Body of pancreas (tissue), 4 donors: ENCODE data around the gene MYO7B. TPM values are rescaled to one million over a fixed set of nuclear protein-coding genes. Genes with fewer than 3 reads are reported as not detected.

Experiments used
- ATAC-seq: fragments of 150-250 bp; one replicate; pipeline ENCODE4 v1.9.1; 2016
- DNase-seq, 4 donors: peaks; one replicate each; pipeline ENCODE4 v3.0.0-alpha.2; 2019
- H3K27ac ChIP-seq, 4 donors: fragments of 200-600 bp; sonication (generic); 1 replicate in 3 of 4; 2 replicates in 1 of 4; pipeline versions ENCODE4 v1.5.1 to v1.6.1; 2016 to 2019; ENCODE audit warnings: mild to moderate bottlenecking in 1 of 4, mixed read lengths in 1 of 4, moderate library complexity in 1 of 4
- H3K27me3 ChIP-seq, 2 donors: fragments of 200-600 bp; sonication (generic); one replicate each; pipeline ENCODE4 v1.6.0; 2016; ENCODE audit warnings: mild to moderate bottlenecking in 1 of 2
- H3K36me3 ChIP-seq, 2 donors: fragments of 200-600 bp; sonication (generic); replicated peaks in 1 of 2; 2 replicates each; pipeline ENCODE4 v1.5.1; 2016; ENCODE audit warnings: low read depth in 2 of 2; ENCODE audit not compliant: insufficient read depth in 1 of 2
- H3K4me1 ChIP-seq: fragments of 200-600 bp; sonication (generic); one replicate; pipeline ENCODE4 v1.6.0; 2016
- H3K4me3 ChIP-seq, 2 donors: fragments of 200-600 bp; sonication (generic); 1 replicate in 1 of 2; 2 replicates in 1 of 2; pipeline ENCODE4 v1.5.1; 2016 to 2019
- H3K9me3 ChIP-seq, 3 donors: fragments of 200-600 bp; sonication (generic); 1 replicate in 2 of 3; 2 replicates in 1 of 3; pipeline ENCODE4 v1.5.1; 2016
- POLR2A ChIP-seq, 3 donors: fragments of 450-650 bp; IDR thresholded peaks; one replicate each; pipeline ENCODE4 v1.6.1; 2016; ENCODE audit warnings: antibody characterized with exemption in 3 of 3, mild to moderate bottlenecking in 2 of 3
- WGBS, 2 donors: methylation state at CpG; one replicate each; pipeline ENCODE4 v1.1.5; 2017; 5-methylcytosine and 5-hydroxymethylcytosine counted together
- intact Hi-C: fragments of 100-400 bp; cut with DNase I; formaldehyde crosslinking; loops from one replicate; pipeline ENCODE4 v1.15.1; 2023
- total RNA-seq, 2 donors: library from RNA; depleted of rRNA; stranded (reverse); fragments of >200 nt; gene quantifications; one replicate each; pipeline ENCODE4 v1.1.0, GENCODE V29; 2016
- TF ChIP-seq, protein P1 (sequence below), 7 experiments: fragments of 450-650 bp in 4 of 7; fragments of 200-600 bp in 3 of 7; sonication (generic) in 3 of 7; IDR thresholded peaks; one replicate each; pipeline ENCODE4 v1.5.1; 2016 to 2019; ENCODE audit warnings: antibody characterized with exemption in 7 of 7

MYO7B gene
- total RNA-seq, 2 donors from 2014 or later, result 0.33 to 1.8 TPM

DNA sequence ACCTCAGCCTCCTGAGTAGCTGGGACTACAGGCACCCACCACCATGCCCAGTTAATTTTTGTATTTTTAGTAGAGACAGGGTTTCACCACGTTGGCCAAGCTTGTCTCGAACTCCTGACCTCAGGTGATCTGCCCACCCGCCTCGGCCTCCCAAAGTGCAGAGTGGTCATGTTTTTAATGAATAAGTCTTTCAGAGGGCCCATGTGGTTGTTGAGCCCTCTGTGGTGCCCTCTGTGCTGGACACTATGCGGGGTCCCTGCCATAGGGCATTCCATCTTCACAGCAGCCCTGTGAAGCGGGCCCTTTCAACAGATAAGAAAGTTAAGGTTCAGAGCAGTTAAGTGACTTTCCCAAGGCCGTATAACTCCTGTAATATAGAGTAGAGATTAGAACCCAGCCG, 25.9 kb downstream of the MYO7B start:
- ATAC-seq (no peak), DNase-seq (no peak)
- intact Hi-C loops, result no loop called here
- Histone ChIP-seq H3K4me3 (no peak overlapping the region), H3K4me1 (no peaks in the 10 kb centered on the region), H3K9me3 (no peaks in the 10 kb centered on the region), H3K36me3 (no peaks in the 10 kb centered on the region), H3K27ac (no peak overlapping the region), H3K27me3 (no peaks in the 10 kb centered on the region)
- 77 to 84% methylated on average over 8 of the region's 8 CpGs for WGBS, 2 donors
- TF ChIP-seq, protein P1, sequence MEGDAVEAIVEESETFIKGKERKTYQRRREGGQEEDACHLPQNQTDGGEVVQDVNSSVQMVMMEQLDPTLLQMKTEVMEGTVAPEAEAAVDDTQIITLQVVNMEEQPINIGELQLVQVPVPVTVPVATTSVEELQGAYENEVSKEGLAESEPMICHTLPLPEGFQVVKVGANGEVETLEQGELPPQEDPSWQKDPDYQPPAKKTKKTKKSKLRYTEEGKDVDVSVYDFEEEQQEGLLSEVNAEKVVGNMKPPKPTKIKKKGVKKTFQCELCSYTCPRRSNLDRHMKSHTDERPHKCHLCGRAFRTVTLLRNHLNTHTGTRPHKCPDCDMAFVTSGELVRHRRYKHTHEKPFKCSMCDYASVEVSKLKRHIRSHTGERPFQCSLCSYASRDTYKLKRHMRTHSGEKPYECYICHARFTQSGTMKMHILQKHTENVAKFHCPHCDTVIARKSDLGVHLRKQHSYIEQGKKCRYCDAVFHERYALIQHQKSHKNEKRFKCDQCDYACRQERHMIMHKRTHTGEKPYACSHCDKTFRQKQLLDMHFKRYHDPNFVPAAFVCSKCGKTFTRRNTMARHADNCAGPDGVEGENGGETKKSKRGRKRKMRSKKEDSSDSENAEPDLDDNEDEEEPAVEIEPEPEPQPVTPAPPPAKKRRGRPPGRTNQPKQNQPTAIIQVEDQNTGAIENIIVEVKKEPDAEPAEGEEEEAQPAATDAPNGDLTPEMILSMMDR (IDR thresholded peaks at IDR 0.05), result no peak
- TF ChIP-seq POLR2A (IDR thresholded peaks at IDR 0.05), result no peak

DNA sequence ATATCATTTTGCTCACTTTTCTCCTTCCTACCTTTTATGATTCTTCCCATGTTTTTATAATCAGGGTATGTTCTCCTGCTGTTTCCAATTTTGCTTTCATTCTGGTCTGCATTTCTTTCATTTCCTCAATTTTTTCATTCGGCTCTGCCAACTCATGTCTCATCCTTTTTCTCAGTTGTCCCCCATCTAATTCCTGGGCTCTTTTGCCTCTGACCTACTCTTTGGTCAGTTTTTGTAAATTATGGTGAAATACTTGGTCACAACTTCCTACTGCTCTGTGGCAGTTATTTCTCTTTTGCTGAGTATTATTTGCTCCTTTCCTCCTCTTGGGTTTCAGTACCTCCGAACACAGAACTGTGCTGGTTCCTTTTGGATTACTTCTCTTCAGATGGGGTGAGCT, 27.5 kb downstream of the MYO7B start:
- intact Hi-C loops, result no loop called here
- H3K4me1 ChIP-seq, result no peaks in the 10 kb centered on the region
- H3K36me3 ChIP-seq, result no peaks in the 10 kb centered on the region
- DNase-seq (no peak), ATAC-seq (no peak)
- H3K4me3 ChIP-seq, result no peak overlapping the region
- H3K27ac ChIP-seq, result no peak overlapping the region
- TF ChIP-seq, protein P1 (IDR thresholded peaks at IDR 0.05), result no peak
- H3K9me3 ChIP-seq, result no peaks in the 10 kb centered on the region
- H3K27me3 ChIP-seq, result no peaks in the 10 kb centered on the region
- 62 to 74% methylated on average over 2 of the region's 2 CpGs for WGBS, 2 donors

DNA sequence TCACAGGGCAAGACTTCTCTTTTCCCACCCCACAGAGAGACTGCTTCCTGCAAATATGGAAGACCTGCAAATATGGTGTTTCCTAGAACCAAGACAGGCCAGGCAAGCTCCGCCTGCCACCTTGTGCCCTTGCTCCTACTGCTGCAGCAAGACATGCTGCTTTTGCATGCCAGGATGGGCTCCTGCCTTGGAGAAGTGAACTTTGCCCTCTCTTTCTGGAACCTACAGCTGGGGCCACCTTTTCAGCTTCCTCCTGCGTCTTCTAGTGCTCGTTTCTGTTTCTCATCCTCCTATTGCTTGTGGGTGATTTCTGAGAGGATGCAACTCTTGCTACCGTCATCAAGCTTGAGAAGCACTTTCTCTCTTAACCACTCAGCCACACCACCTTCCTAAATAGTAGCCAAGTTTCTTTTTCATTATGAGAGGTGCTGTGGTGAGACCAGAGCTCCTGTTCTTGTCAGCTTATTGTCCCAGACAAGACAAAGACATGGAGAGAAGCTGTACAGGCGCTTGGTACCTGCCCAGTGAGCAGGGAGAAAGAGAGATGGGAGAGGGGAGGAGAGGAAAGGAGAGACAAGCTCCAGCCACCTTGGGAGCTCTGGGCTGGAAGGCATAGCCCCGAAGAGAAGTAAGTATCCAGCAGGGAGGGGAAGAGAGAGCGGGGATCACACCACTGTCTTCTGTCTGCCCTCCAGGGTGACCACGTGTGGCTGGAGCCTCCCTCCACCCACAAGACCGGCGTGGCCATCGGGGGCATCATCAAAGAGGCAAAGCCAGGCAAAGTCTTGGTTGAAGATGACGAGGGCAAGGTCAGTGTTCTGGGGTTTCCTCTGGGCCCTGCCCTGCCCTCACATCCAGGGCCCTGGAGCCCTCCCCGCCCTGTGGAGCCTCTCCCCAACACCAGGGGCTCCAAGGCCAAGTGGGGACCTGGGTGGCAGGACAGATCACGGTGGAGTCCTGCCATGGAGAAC, 28.3 kb downstream of the MYO7B start:
- TF ChIP-seq, protein P1 (IDR thresholded peaks at IDR 0.05), result no peak
- no peak for TF ChIP-seq POLR2A (IDR thresholded peaks at IDR 0.05)
- Histone ChIP-seq H3K27ac (no peak overlapping the region), H3K4me1 (no peaks in the 10 kb centered on the region), H3K36me3 (no peaks in the 10 kb centered on the region), H3K9me3 (no peaks in the 10 kb centered on the region), H3K27me3 (no peaks in the 10 kb centered on the region), H3K4me3 (no peak overlapping the region)
- intact Hi-C loops, result no loop called here
- DNase-seq, result no peak
- no peak for ATAC-seq
- 72 to 73% methylated on average over 14 of the region's 14 CpGs for WGBS, 2 donors

DNA sequence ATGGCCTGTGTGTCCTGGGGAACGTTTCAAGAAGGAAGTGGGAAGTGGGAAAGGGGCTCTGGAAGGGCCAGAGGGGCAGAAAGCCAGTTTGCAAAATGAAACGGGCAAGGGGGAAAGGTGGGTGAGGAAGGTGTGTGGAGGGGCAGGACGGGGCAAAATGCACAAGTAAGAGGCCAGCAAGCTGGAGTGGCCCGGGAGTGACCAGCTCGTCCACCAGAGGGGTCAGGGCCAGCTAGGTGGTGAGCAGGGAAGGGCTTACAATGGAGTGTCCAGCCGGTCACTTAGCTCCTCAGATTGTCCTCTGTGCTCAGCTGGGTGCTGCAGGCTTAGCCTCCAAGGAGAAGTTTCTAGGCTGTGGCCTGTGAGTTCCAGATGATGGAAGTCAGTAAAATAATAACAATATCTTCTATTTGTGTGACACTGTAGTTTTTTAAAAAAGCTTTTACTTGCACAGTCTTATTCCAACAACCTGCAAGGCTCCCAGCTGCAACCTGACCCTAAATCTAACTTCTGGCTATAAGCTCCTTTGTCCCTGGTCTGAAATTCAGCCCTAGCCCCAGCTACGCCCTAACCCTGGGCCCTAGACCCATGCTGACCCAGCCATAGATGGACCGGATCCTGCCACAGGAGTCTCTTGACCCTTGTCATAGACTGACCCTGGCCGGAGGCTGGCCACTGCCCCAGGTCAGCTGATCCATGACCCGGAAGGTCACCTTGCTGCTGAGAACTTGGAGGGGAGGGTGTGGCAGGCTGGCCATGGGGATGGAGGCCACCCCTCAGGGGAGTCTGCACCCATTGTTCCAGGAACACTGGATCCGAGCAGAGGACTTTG, 29.2 kb downstream of the MYO7B start:
- 72 to 83% methylated on average over 7 to 11 of the region's 11 CpGs for WGBS, 2 donors
- TF ChIP-seq POLR2A (IDR thresholded peaks at IDR 0.05), result no peak
- TF ChIP-seq, protein P1 (IDR thresholded peaks at IDR 0.05), result no peak
- H3K4me1 ChIP-seq, result no peaks in the 10 kb centered on the region
- no peaks in the 10 kb centered on the region for H3K36me3 ChIP-seq
- H3K27me3 ChIP-seq, result no peaks in the 10 kb centered on the region
- H3K9me3 ChIP-seq, result no peaks in the 10 kb centered on the region
- no peak overlapping the region for H3K4me3 ChIP-seq
- intact Hi-C loops, result no loop called here
- H3K27ac ChIP-seq, result no peak overlapping the region
- no peak for ATAC-seq
- DNase-seq, result no peak
